Stimulated activated CD4-positive, alpha-beta T cell treated with anti-CD3 and anti-CD28 coated beads, TNF-alpha, amount 100 ng/mL, for 1 hour (primary cell): ENCODE results near the gene ASCL5.

Experiments
- DNase-seq, 3 donors: peaks; one replicate each; pipeline ENCODE4 v3.0.0-alpha.2; 2020; ENCODE audit warnings: low read depth in 3 of 3, low spot score in 1 of 3

The ASCL5 gene

GRCh38 chr1:201085902-201086735 lies 40.9 kb downstream of the ASCL5 start:
- DNase-seq: peak in 1 of 3 donors; percentile 6

- no peak for DNase-seq
Observed at GRCh38 chr1:201084295-201084694, 42.7 kb downstream of the ASCL5 start.

GRCh38 chr1:201083741-201084140 lies 43.2 kb downstream of the ASCL5 start:
- no peak for DNase-seq

- no peak for DNase-seq
Observed at GRCh38 chr1:201080135-201080534, 46.8 kb downstream of the ASCL5 start.

DNA sequence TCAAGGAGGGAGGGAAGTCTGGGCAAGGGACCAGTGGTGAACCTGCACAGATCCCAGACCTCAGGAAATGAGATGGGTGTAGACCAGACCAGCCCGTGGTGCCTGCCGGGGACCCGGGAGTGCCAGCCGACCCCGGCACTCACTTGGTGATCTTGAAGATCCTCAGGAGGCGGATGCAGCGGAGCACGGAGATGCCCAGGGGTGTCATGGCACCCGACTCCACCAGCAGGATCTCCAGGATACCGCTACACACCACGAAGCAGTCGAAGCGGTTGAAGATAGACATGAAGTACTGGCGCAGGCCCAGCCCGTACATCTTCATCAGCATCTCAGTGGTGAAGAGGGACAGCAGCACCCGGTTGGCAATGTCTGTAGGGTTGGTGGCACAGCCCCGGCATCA lies 49.2 kb downstream of the ASCL5 start:
- DNase-seq: no peak

GRCh38 chr1:201077116-201077515 lies 49.9 kb downstream of the ASCL5 start:
- DNase-seq: no peak

DNA sequence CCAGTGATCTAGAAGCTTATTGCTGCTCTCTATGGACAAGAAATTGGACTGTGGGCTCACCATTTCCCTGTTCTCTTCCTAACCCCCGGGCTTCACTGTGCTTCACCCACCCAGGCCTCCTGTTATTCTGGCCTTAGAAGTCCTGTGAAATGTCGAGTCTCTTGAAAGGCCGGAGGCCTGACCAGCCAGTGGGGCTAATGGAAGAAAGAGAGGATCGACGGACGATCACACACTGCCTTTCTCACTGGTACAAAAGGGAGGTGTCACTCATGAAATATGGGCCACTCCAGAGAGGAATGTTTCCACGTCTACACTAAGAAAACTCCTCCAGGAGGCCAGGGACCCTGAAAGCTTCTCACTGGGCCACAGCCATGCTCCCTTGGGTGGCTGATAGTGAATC lies 50.9 kb downstream of the ASCL5 start:
- DNase-seq: no peak

GRCh38 chr1:201074018-201074417 lies 53.0 kb downstream of the ASCL5 start:
- no peak for DNase-seq

- no peak for DNase-seq
Observed at GRCh38 chr1:201072922-201073321, 54.1 kb downstream of the ASCL5 start.

DNA sequence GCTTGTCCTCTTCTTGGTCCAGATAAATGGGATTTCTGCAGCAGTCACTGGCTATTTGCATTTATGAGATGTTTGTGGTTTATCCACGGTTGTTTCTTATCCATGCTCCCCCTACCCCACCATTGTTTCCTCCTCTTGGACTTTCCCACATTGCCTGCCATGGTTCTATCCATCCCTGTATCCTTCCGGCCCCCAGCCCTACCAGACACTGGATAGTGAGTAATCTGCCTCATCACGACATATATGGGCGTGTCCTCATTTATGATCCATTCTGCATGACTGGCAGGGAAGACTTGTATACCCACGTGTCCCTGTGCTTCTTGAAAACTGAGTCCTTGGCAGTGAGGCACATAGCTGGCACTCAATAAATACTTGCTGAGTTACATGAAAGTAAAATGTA lies 54.8 kb downstream of the ASCL5 start:
- DNase-seq: no peak

GRCh38 chr1:201069636-201070035 lies 57.3 kb downstream of the ASCL5 start:
- DNase-seq: no peak

- no peak for DNase-seq
Observed at GRCh38 chr1:201068976-201069375, 58.0 kb downstream of the ASCL5 start.

- DNase-seq: no peak
Observed at GRCh38 chr1:201066986-201067385, 60.0 kb downstream of the ASCL5 start.

DNA sequence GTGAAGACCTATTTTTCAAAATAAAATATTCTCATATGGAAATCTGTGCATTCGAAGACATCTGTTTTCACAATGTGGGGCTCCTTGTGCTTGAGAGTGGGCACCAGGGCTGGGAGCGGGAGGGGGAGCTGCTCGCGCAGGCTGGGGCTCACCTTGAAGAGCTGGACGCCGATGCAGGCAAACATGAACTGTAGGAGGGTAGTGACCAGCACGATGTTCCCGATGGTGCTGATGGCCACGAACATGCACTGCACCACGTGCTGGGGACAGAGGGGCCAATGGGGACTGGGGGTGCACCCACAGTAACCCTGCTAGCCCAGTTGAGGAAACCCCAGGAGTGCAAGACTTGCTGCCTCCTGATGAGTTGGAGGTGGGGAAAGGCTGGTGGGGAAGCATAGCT lies 61.3 kb downstream of the ASCL5 start:
- no peak for DNase-seq

- no peak for DNase-seq
Observed at GRCh38 chr1:201064806-201065205, 62.2 kb downstream of the ASCL5 start.
